GM19438 (cell line): ENCODE results near the gene MAP3K20.
"Not testable (repeated sequence)": the region's sequence is repeated elsewhere in the genome, so short reads cannot be mapped to it uniquely, and the experiment has no call there.

ENCODE experiments used
- ATAC-seq: cut with Tn5 transposase; IDR thresholded peaks from one replicate; pipeline ENCODE4 v1.9.1; 2021; ENCODE audit warnings: low read depth; ENCODE audit not compliant: unreplicated experiment

Gene MAP3K20

DNA sequence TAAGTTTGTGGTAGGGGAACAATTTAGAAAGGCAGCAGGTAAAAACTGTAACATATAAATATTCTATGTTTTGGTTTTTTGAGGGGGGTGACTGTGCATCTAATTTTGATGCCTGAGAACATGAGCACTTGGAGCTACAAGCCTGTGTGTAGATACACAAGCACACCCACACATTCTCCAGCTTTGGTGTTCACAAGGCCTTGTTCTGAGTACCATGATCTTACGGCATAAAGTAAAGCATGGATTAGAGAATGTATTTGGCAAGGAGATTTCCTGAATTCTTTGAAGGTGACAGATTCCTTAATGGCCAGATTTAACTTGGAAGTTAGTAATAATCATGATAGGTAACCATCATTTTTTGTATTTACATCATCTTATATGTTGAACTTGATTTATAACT, 42.7 kb downstream of the MAP3K20 start:
- no peak for ATAC-seq

DNA sequence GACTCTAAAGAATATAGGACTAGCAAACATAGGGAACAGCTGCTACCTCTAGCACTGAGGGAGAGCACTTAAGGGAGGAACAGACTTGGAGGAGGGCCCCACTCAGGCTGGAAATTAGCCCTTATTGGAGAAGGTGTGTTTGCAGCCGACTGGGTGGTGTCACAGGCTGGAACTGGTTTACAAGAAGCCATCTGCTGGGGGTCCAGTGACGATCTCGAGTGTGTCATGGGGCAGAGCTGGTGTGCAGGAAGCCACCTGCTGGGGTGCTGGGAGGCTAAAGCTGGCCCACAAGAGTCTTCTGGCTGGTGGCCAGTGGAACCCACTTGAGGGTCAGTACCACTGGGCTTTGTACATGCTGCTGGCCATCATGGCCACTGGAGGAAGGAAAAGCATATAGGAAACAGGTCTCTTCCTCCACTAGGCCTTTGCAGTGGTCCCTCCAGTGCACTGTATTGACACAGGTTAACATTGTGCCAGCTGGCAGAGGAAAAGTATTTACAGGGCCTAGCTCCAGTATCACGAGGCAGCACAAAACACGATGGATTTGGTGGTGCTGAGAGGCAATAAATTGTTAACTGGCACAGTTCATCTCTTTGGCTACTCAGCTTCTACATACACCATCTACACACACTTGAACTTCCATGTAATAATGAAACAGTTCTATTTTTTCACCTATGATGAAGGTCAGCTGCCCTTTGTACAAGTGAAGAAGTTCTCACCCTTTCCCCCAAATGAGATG, 43.6 kb downstream of the MAP3K20 start:
- no peak for ATAC-seq

DNA sequence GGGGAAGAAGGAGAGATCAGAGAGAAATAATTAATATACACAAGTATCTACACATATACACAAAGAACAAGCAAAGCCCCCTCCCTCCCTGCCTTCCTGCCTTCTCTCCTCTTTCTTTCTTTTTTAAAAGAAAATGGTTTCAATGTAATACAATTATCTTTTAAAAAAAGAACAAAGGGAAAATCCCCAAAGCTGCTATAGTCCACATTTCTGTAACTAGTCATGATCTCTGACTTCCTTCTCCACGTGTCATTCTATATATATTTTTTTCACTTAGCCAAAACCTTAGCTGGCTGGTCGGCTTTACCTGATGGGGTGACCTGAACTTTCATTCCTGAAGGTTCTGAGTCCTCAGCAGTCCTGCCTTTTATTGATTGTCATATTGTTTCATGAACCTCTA, 44.3 kb downstream of the MAP3K20 start:
- no peak for ATAC-seq

GRCh38 chr2:173122936-173123335, 47.3 kb downstream of the MAP3K20 start:
- ATAC-seq, result no peak

DNA sequence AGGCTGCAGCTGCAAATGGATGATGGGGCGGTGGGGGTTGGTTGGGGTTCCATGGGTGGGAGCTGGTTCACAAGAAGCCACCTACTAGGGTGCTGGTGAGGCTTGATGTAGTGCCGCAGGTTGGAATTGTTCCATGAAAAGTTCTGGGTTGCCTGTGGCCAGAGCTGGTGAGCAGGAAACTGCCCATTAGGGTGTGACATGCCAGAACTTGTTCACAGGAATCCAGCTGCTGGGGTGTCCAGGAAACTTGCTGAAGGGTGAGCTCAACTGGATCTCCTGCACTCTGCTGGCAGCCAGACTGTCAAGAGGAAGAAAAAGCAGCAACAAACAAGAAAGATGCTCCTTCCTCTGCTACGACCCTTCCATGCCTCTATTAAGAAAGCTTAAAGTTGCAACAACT, 48.8 kb downstream of the MAP3K20 start:
- no peak for ATAC-seq

- ATAC-seq, result no peak
These were observed 51.2 kb downstream of the MAP3K20 start for GRCh38 chr2:173126819-173127218.

DNA sequence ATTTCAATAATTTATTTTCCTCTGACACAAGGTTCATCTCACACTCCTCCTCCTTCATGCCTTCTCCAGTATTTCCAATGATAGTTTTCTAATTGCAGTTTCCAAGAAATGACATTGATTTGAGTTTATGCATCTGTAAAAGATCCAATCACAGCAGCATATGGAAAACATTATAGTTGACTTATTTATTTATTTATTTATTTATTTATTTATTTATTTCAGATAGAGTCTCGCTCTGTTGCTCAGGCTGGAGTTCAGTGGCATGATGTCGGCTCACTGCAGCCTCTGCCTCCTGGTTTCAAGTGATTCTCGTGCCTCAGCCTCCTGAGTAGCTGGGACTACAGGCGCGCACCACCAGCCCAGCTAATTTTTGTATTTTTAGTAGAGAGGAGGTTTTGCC, 52.5 kb downstream of the MAP3K20 start:
- ATAC-seq, result not testable (repeated sequence)

- no peak for ATAC-seq
These were observed 55.1 kb downstream of the MAP3K20 start for GRCh38 chr2:173130496-173131465.

DNA sequence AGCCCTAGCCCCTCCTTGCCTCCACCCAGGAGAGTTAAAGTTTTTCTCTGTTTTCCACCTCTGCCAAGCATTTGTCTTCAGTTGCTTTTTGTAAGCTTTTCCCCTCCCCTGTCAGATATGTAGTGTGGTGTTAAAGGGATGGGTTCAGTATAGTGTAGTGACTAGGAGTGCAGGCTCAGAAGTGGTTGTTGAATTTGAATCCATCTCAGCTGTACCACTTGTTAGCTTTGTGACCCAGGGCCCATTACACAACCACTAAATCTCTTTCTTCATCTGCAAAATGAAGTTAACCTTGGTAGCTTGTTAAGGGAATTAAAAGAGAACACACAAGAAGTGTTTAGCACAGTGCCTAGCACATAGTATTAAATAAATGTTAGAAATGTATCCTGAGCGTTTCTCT, 56.9 kb downstream of the MAP3K20 start:
- no peak for ATAC-seq

- ATAC-seq, result no peak
These were observed 59.1 kb downstream of the MAP3K20 start for GRCh38 chr2:173134703-173135102.

DNA sequence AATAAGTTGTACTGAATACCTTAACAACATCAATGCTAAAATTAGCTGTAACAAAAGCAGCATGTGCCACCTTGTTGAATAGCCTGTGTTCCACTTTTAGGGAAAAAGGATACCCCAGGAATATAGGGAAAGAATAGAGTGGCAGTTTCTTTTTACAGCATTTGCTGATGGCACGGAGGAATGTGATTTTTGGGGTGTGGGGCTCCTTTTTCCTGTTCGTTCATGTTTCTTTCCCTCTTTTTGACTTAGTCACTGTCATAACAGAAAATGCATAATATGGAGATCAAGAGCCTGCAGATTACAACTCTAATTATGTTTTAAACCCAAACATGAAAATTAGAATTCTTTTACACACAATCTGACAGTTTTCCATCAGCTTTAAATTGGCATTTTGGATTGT, 60.4 kb downstream of the MAP3K20 start:
- no peak for ATAC-seq

DNA sequence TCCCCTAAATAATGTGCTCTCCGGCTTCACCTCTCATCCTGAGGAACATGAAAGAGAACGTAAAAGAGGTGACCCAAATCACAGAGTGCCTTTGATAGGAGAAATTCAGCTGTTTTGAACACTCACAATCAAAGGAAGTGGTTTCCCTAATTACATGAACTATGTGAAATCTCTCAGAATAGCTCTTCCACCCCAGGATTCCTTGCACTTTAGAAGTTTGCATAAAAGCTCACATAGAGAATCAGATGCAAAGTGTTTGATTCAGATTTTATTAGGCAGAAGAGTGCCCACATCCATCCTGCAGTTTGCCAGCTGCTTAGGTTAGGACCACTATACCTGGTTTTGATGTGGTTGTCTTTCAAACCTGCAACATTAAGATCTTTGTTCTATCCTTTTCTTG, 61.0 kb downstream of the MAP3K20 start:
- ATAC-seq, result no peak

DNA sequence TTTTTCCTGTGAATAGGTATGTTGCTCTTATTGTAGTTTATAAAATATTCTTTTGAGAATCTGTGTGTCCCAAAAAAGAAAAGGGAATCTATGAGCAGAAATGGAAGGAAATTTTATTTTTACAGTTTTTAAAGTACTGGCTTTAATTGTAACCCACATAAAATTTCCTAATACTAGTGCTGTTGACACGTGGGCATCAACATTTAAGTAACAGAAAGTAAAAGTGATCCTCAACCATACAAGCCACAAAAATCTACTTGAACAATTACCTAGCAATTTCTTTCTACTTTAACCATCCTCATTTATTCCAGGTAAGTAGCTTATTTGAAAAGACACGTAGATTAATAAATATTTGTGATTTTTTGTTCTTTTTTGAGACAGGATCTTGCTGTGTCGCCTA, 62.0 kb downstream of the MAP3K20 start:
- no peak for ATAC-seq

- ATAC-seq, result no peak
These were observed 63.3 kb downstream of the MAP3K20 start for GRCh38 chr2:173138962-173139361.

GRCh38 chr2:173141666-173142065, 66.0 kb downstream of the MAP3K20 start:
- ATAC-seq, result no peak

DNA sequence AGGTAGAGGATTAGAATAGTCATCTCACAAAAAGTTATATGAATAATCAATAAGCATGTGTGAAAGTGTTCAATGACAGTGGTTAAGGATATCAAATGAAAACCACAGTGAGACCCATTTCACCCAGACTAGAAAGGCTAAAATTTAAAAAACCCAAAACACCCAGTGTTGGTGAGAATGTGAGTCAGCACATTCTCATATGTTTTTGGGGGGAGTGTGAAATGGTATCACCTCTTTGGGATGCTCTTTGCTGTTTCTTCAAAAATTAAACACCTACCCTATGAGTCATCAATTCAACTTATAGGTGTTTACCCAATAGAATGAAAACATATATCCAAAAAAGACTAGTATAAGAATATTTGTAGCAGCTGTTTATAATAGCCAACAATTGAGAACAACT, 69.8 kb downstream of the MAP3K20 start:
- no peak for ATAC-seq

GRCh38 chr2:173146590-173146989, 70.9 kb downstream of the MAP3K20 start:
- no peak for ATAC-seq

GRCh38 chr2:173148520-173148919, 72.9 kb downstream of the MAP3K20 start:
- no peak for ATAC-seq

DNA sequence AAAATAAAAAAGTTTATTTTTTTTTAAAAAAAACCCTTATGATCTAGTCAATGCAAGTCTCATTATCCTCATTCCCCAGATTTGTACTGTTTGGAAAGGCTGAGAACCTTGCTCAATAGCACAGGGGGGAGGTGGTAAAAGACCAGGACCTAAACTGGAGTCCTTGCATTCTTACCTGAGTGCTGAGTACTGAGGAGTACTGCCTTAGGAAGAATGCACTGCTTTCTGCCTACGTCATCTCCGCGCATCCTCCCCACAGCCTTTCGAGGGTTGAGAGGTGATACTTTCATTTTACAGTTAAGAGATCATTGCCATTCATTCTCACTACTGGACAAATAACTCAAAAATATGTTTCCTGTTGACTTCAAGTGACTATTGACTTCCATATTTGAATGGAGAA, 73.8 kb downstream of the MAP3K20 start:
- no peak for ATAC-seq

- ATAC-seq, result no peak
These were observed 74.4 kb downstream of the MAP3K20 start for GRCh38 chr2:173150087-173150486.

- no peak for ATAC-seq
These were observed 75.3 kb downstream of the MAP3K20 start for GRCh38 chr2:173150963-173151362.
